Tongue (tissue), 2 donors: ENCODE data around the gene RXRG. TPM values are rescaled to one million over a fixed set of nuclear protein-coding genes. Genes with fewer than 3 reads are reported as not detected.
"Not testable (repeated sequence)": the region's sequence is repeated elsewhere in the genome, so short reads cannot be mapped to it uniquely, and the experiment has no call there.

Experiments used
- DNase-seq: peaks from one replicate; pipeline ENCODE4 v3.0.0-alpha.2; 2015
- total RNA-seq: library from RNA; depleted of rRNA; stranded (reverse); fragments of >200 nt; gene quantifications from one replicate; pipeline ENCODE4 v1.2.3, GENCODE V29; 2014

The RXRG gene
- total RNA-seq: 43.3 TPM

- DNase-seq: peak; percentile 92
These were observed at the start of gene RXRG for GRCh38 chr1:165444897-165445370. TSS of gene RXRG (minus strand) at chr1:165445126. CDS start at chr1:165444893, 233 bp downstream.

- no peak for DNase-seq
These were observed 48.0 kb upstream of the RXRG start for GRCh38 chr1:165492845-165493373.

- DNase-seq: peak; percentile 41
These were observed 45.2 kb upstream of the RXRG start for GRCh38 chr1:165490175-165490574.

- DNase-seq: no peak
These were observed 43.0 kb upstream of the RXRG start for GRCh38 chr1:165487921-165488320.

GRCh38 chr1:165486663-165487062 lies 41.7 kb upstream of the RXRG start:
- DNase-seq: peak; percentile 78

- DNase-seq: no peak
These were observed 40.8 kb upstream of the RXRG start for GRCh38 chr1:165485716-165486115.

- no peak for DNase-seq
These were observed 39.6 kb upstream of the RXRG start for GRCh38 chr1:165484532-165484931.

- no peak for DNase-seq
These were observed 38.5 kb upstream of the RXRG start for GRCh38 chr1:165483412-165483811.

GRCh38 chr1:165481820-165482532 lies 37.0 kb upstream of the RXRG start:
- peak; percentile 78 for DNase-seq

- peak; percentile 18 for DNase-seq
These were observed 31.9 kb upstream of the RXRG start for GRCh38 chr1:165476776-165477175.

GRCh38 chr1:165474196-165474595 lies 29.3 kb upstream of the RXRG start:
- no peak for DNase-seq

- DNase-seq: peak; percentile 52
These were observed 28.2 kb upstream of the RXRG start for GRCh38 chr1:165473081-165473480.

- no peak for DNase-seq
These were observed 23.9 kb upstream of the RXRG start for GRCh38 chr1:165468726-165469249.

GRCh38 chr1:165468253-165468652 lies 23.3 kb upstream of the RXRG start:
- DNase-seq: no peak

GRCh38 chr1:165467706-165468105 lies 22.8 kb upstream of the RXRG start:
- DNase-seq: peak; percentile 46

- DNase-seq: no peak
These were observed 19.1 kb upstream of the RXRG start for GRCh38 chr1:165463978-165464377.

- DNase-seq: not testable (repeated sequence)
These were observed 14.8 kb upstream of the RXRG start for GRCh38 chr1:165459683-165460082.

GRCh38 chr1:165456861-165457260 lies 11.9 kb upstream of the RXRG start:
- no peak for DNase-seq

GRCh38 chr1:165456114-165456513 lies 11.2 kb upstream of the RXRG start:
- DNase-seq: no peak

- DNase-seq: no peak
These were observed 10.2 kb upstream of the RXRG start for GRCh38 chr1:165455111-165455510.

- DNase-seq: peak; percentile 76
These were observed 9.2 kb upstream of the RXRG start for GRCh38 chr1:165454091-165454610.

GRCh38 chr1:165452336-165453130 lies 7.6 kb upstream of the RXRG start:
- peak; percentile 86 for DNase-seq

GRCh38 chr1:165451691-165452090 lies 6.8 kb upstream of the RXRG start:
- DNase-seq: peak; percentile 19
